Measurements from ENCODE around the gene TUSC1. TPM values are rescaled to one million over a fixed set of nuclear protein-coding genes. Genes with fewer than 3 reads are reported as not detected.
"Not testable (repeated sequence)": the region's sequence is repeated elsewhere in the genome, so short reads cannot be mapped to it uniquely, and the experiment has no call there.

Gene TUSC1
- polyA plus RNA-seq, 1 donor from 2014 or later, result 0.84 TPM

DNA sequence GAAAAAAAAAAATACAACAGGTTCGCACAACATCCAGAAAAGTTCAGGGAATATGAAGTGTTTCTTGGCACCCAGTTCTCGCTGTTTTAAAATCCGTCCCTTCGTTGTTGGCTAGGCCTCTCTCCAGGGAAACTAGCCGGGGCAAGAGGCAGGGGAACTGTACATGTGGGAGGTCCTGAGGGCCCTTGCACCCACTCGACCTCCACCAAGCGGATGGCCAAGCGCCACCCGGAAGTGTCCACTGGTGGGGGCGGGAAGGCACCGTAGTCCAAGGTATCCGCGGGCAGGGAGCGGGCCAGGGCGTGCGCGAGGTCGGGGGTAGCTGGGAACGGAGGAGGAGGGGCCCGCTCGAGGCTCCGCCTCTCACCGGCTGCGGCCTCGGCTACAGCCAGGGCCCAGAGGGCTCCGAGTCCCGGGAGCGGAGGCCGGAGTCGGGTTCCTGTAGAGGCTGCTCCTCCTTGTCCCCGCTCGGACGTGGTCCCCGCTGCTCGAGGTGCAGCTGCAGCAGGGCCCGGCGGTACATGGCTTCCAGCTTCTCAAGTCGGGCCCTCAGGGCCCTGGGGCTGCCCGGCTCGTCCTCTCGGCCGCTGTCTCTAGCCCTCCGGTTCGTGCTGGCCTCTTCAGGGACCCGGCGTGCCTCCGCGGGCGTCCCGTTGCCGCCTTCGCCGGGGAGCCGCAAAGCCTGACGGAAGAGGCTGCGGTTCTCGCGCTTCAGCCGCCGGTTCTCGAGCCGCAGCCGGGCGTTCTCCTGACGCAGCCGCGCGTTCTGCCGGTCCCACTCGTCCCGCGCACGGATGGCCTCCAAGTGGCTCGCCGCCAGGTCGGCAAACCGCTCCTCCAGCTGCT is 720 bp downstream of the TUSC1 start:
- Mint-ChIP-seq H3K27me3 (peaks cover 9% of the 10 kb centered on the region), H3K9me3 (no peaks in the 10 kb centered on the region), H3K4me1 (peaks cover 0 to 3% (median 0%) of the 10 kb centered on the region in 3 donors), H3K4me3 (peak overlapping the region; percentile 52 to 86 (median 64)), H3K36me3 (no peaks in the 10 kb centered on the region), H3K27ac (no peak overlapping the region)

- not testable (repeated sequence) for H3K36me3 Mint-ChIP-seq, H3K9me3 Mint-ChIP-seq, H3K27ac Mint-ChIP-seq, H3K27me3 Mint-ChIP-seq, H3K4me1 Mint-ChIP-seq
- peak overlapping the region in 1 of 4 donors; percentile 44 for H3K4me3 Mint-ChIP-seq
Observed at GRCh38 chr9:25675858-25676257, 2.4 kb downstream of the TUSC1 start.

- Mint-ChIP-seq H3K9me3 (no peaks in the 10 kb centered on the region), H3K36me3 (peaks cover 2% of the 10 kb centered on the region), H3K4me3 (no peak overlapping the region), H3K27me3 (no peaks in the 10 kb centered on the region), H3K4me1 (no peaks in the 10 kb centered on the region), H3K27ac (no peak overlapping the region)
Observed at GRCh38 chr9:25658571-25658970, 19.7 kb downstream of the TUSC1 start.

DNA sequence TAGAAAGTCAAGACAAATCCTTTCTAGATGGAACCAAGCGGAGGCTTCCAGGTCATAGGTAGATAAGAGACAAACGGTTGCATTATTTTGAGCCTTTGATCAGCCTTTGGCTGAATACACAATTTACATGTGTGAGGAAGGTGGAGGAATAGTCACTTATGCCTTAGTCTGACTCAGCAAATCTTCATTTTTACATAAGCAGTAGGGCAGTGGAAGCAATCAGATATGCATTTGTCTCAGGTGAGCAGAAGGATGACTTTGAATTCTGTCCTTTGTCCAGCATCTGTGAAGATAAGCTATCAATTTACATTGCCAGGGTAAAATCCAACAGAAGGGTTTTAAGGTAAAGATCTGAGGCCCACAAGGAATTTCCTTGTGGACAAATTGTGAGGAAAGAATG is 23.8 kb downstream of the TUSC1 start:
- H3K9me3 Mint-ChIP-seq, result peaks cover 0 to 2% (median 0%) of the 10 kb centered on the region in 3 donors
- no peak overlapping the region for H3K27ac Mint-ChIP-seq
- H3K27me3 Mint-ChIP-seq, result no peaks in the 10 kb centered on the region
- H3K4me3 Mint-ChIP-seq, result no peak overlapping the region
- H3K36me3 Mint-ChIP-seq, result peaks cover 2% of the 10 kb centered on the region
- H3K4me1 Mint-ChIP-seq, result no peaks in the 10 kb centered on the region

GRCh38 chr9:25648116-25648515 is 30.1 kb downstream of the TUSC1 start:
- no peak overlapping the region for H3K4me3 Mint-ChIP-seq
- H3K4me1 Mint-ChIP-seq, result peaks cover 0 to 2% (median 0%) of the 10 kb centered on the region in 3 donors
- H3K27ac Mint-ChIP-seq, result peak overlapping the region in 1 of 3 donors; percentile 31
- H3K36me3 Mint-ChIP-seq, result no peaks in the 10 kb centered on the region
- H3K27me3 Mint-ChIP-seq, result no peaks in the 10 kb centered on the region
- peaks cover 2 to 11% (median 3%) of the 10 kb centered on the region in 3 donors for H3K9me3 Mint-ChIP-seq

DNA sequence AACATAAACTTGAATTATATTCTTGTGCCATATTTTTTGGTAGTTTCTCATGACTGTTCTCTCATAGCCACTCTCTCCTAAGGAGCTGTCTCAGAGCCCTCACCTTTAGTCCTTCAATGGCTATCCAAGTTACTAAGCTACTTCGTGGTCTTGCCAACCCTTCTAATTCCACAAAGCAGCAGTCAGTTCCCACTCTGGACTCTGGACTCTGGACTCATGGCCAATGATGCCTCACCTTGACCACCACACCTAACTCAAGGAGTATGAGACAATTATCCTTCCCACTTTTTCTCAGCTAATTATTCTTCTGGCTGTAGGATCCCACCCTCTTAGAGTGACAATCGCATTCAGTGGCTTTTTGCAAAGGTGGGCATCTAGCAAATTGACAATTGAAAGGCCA is 42.2 kb downstream of the TUSC1 start:
- Mint-ChIP-seq H3K36me3 (no peaks in the 10 kb centered on the region), H3K27ac (no peak overlapping the region), H3K4me3 (no peak overlapping the region), H3K27me3 (no peaks in the 10 kb centered on the region), H3K9me3 (peaks cover 0 to 3% (median 0%) of the 10 kb centered on the region in 3 donors), H3K4me1 (no peaks in the 10 kb centered on the region)

GRCh38 chr9:25629231-25629630 is 49.0 kb downstream of the TUSC1 start:
- Mint-ChIP-seq H3K27me3 (no peaks in the 10 kb centered on the region), H3K9me3 (peaks cover 0 to 10% (median 0%) of the 10 kb centered on the region in 3 donors), H3K4me1 (no peaks in the 10 kb centered on the region), H3K27ac (no peak overlapping the region), H3K36me3 (no peaks in the 10 kb centered on the region), H3K4me3 (no peak overlapping the region)

All from IgD-negative memory B cell (primary cell).